ENCODE data around the gene BICC1.

Gene BICC1

DNA sequence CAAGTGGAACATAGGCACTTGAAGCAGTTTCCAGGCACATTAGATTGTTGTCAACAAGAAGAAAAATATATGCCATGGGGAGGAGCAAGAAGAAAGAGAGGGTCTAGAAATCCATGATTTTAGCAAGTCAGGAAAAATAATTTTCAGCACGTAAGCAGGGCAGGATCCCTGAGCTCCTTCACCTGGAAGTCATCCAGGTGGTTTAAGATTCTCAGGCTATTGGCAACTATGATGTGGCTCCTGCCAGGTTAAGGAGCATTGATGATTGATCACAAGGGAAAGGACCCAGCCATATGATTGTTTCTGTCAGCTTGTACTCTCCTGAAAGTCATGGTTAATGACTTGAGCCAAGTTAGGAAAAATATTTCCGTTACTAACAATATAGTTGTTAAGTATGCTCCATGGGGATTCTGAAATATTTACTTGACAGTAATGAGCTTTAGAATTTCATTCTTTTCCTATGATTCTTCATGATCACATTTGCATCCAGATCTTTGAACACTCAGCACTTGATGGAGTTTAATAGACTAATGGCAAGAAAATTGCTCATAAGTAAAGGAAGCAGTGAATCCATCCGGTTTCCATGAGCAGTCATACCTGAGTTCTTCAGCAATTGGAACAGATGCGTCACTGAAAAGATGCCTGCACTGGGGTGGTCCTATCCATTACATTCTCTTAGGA, 209.1 kb downstream of the BICC1 start:
- in situ Hi-C loops (cut with MboI; ENCODE audit: low pct_unique_long_range_greater_than_20kb, low sequenced_read_pairs): no loop called here
- no peak for DNase-seq

GRCh38 chr10:58723186-58723585, 210.5 kb downstream of the BICC1 start:
- DNase-seq: no peak
- in situ Hi-C loops (cut with MboI; ENCODE audit: low pct_unique_long_range_greater_than_20kb, low sequenced_read_pairs): no loop called here

GRCh38 chr10:58723966-58724365, 211.3 kb downstream of the BICC1 start:
- in situ Hi-C loops (cut with MboI; ENCODE audit: low pct_unique_long_range_greater_than_20kb, low sequenced_read_pairs): no loop called here
- no peak for DNase-seq

- DNase-seq: no peak
- in situ Hi-C loops (cut with MboI; ENCODE audit: low pct_unique_long_range_greater_than_20kb, low sequenced_read_pairs): no loop called here
Observed at GRCh38 chr10:58724781-58725180, 212.1 kb downstream of the BICC1 start.

DNA sequence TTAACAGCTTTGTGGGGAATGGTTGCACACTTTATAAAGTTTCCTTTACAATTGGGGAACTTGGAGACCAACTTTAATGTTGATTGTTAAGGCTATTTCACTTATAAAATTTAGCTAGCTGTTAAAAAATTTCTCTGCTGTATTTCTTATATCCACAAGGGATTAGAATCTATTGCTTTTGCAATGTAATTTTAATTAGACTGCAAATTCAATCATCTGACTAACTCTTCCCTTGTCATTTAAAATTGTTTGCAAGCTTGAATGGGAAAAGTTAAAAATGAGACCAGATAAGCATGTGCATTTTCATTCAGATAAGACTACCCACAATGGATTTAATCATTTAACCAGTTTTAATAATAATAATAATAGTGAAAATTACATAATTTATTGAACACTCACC, 213.2 kb downstream of the BICC1 start:
- in situ Hi-C loops (cut with MboI; ENCODE audit: low pct_unique_long_range_greater_than_20kb, low sequenced_read_pairs): no loop called here
- DNase-seq: no peak

GRCh38 chr10:58727633-58728032, 215.0 kb downstream of the BICC1 start:
- in situ Hi-C loops (cut with MboI; ENCODE audit: low pct_unique_long_range_greater_than_20kb, low sequenced_read_pairs): no loop called here

GRCh38 chr10:58731276-58731675, 218.6 kb downstream of the BICC1 start:
- in situ Hi-C loops (cut with MboI; ENCODE audit: low pct_unique_long_range_greater_than_20kb, low sequenced_read_pairs): no loop called here
- no peak for DNase-seq

More at GRCh38 chr10:58727633-58728032, 215.0 kb downstream of the BICC1 start:
- no peak for DNase-seq

DNA sequence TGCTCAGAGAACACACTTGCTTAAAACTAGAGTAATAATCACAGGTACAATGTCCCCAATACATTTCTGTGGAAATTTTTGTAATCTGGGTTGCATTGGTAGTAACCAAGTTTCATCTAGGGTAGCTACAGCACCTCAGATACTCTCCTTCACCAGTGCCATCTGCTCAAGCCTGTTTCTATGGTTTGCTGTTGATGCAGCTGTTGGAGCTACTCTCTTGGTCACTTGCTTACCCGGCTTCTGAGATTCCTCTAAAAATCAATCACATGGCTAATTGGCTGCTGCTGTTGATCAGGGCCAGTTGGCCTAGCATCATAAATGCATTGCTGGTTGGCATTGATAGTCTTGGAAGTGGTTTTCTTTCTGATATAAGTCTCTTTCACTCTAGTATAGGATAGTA, 220.8 kb downstream of the BICC1 start:
- DNase-seq: no peak
- in situ Hi-C loops (cut with MboI; ENCODE audit: low pct_unique_long_range_greater_than_20kb, low sequenced_read_pairs): no loop called here

- in situ Hi-C loops (cut with MboI; ENCODE audit: low pct_unique_long_range_greater_than_20kb, low sequenced_read_pairs): no loop called here
- DNase-seq: no peak
Observed at GRCh38 chr10:58734116-58734515, 221.4 kb downstream of the BICC1 start.

- in situ Hi-C loops (cut with MboI; ENCODE audit: low pct_unique_long_range_greater_than_20kb, low sequenced_read_pairs): no loop called here
- DNase-seq: no peak
Observed at GRCh38 chr10:58734664-58735063, 222.0 kb downstream of the BICC1 start.

DNA sequence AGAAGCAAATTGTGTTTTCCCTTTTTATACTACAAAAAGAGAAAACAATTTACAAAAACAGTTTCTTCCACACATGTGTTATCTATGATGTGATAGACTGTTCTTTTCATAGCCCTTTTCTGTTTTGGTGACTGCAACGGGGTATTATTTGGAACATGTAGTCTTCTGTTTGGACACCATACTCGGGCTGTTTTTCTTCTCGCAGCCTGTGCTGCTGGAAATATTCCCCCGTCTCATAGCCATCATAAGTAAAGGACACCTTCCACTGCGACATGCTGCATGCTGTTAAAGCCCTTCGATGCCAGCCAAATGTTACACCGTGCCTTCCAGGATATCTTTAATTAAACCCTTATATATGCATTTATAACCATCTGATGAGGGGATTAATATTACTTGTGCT, 222.4 kb downstream of the BICC1 start:
- in situ Hi-C loops (cut with MboI; ENCODE audit: low pct_unique_long_range_greater_than_20kb, low sequenced_read_pairs): no loop called here
- DNase-seq: no peak

DNA sequence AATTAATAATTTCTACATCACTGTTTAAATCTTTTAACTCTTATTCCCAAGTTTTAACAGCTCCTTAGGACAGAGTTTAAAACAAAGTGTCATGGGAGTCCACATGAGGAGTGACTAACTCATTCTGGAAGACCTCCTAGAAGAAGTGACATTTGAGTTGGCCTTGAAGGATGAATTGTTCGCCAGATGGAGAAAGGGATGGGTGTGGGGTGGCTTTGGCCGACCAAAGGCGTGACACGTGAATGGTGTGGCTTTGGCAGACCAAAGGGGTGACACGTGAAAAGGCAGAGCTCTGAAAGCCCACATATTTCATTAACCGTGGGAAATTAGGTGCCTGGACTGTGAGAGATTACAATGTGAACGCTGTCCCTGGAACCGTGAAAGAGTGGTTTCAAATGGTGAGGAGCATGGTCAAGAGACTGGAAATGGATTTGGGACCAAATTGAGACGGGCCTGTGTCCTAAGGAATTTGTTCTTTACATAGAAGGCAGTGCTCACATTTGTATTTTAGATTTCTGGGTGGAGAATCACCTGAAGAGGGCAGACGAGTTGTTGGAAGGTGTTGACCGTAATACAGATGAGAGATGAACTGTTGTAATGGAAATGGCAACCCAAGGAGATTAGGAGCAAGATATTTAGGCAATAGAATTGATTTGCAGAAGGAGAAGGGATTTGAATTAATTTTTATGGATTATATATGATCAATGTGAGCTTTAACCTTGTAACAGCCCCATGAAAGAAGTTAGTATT, 228.1 kb downstream of the BICC1 start:
- in situ Hi-C loops (cut with MboI; ENCODE audit: low pct_unique_long_range_greater_than_20kb, low sequenced_read_pairs): no loop called here
- no peak for DNase-seq

- in situ Hi-C loops (cut with MboI; ENCODE audit: low pct_unique_long_range_greater_than_20kb, low sequenced_read_pairs): no loop called here
- no peak for DNase-seq
Observed at GRCh38 chr10:58741673-58742072, 229.0 kb downstream of the BICC1 start.

GRCh38 chr10:58742141-58742540, 229.5 kb downstream of the BICC1 start:
- in situ Hi-C loops (cut with MboI; ENCODE audit: low pct_unique_long_range_greater_than_20kb, low sequenced_read_pairs): no loop called here

GRCh38 chr10:58743466-58744115, 230.9 kb downstream of the BICC1 start:
- DNase-seq: no peak
- in situ Hi-C loops (cut with MboI; ENCODE audit: low pct_unique_long_range_greater_than_20kb, low sequenced_read_pairs): no loop called here

More at GRCh38 chr10:58742141-58742540, 229.5 kb downstream of the BICC1 start:
- DNase-seq: no peak

- no peak for DNase-seq
- in situ Hi-C loops (cut with MboI; ENCODE audit: low pct_unique_long_range_greater_than_20kb, low sequenced_read_pairs): no loop called here
Observed at GRCh38 chr10:58746474-58747185, 234.0 kb downstream of the BICC1 start.

DNA sequence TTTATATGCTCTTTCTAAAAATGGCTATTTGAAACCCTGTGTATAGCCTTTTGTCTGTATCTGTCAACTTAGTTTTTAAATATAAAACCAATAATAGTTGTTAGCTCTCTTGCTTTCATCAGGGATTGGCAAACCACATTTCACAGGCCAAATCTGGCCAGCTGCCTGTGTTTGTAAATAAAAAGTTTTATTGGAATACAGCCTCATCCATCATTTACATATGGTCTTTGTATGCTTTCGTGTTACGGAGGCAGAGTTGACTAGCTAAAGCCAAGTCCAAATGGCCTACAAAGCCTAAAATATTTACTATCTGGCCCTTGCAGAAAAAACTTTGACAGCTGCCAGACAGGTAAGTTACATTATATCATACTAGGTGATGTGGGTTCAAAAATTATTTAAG, 235.0 kb downstream of the BICC1 start:
- in situ Hi-C loops (cut with MboI; ENCODE audit: low pct_unique_long_range_greater_than_20kb, low sequenced_read_pairs): no loop called here
- no peak for DNase-seq

- no peak for DNase-seq
- in situ Hi-C loops (cut with MboI; ENCODE audit: low pct_unique_long_range_greater_than_20kb, low sequenced_read_pairs): no loop called here
Observed at GRCh38 chr10:58752665-58753064, 240.0 kb downstream of the BICC1 start.

- in situ Hi-C loops (cut with MboI; ENCODE audit: low pct_unique_long_range_greater_than_20kb, low sequenced_read_pairs): no loop called here
- no peak for DNase-seq
Observed at GRCh38 chr10:58753425-58753824, 240.8 kb downstream of the BICC1 start.
